BLaER1 (cell line): ENCODE results near the gene SLAMF1.

Experiments
- H3K27ac ChIP-seq: shearing (Covaris generic); formaldehyde crosslinking; 2 replicates; pipeline ENCODE4 v1.8.1; 2022
- H3K27me3 ChIP-seq: shearing (Covaris generic); formaldehyde crosslinking; 2 replicates; pipeline ENCODE4 v1.8.1; 2022
- H3K36me3 ChIP-seq: shearing (Covaris generic); formaldehyde crosslinking; 2 replicates; pipeline ENCODE4 v1.8.1; 2022
- H3K4me1 ChIP-seq: shearing (Covaris generic); formaldehyde crosslinking; 2 replicates; pipeline ENCODE4 v1.8.1; 2022
- H3K4me2 ChIP-seq: shearing (Covaris generic); formaldehyde crosslinking; 2 replicates; pipeline ENCODE4 v1.8.1; 2022
- H3K4me3 ChIP-seq: shearing (Covaris generic); formaldehyde crosslinking; 2 replicates; pipeline ENCODE4 v1.8.1; 2022
- H3K9ac ChIP-seq: shearing (Covaris generic); formaldehyde crosslinking; 2 replicates; pipeline ENCODE4 v1.8.1; 2022
- H3K9me3 ChIP-seq: shearing (Covaris generic); formaldehyde crosslinking; 2 replicates; pipeline ENCODE4 v1.8.1; 2022
- H4K20me1 ChIP-seq: shearing (Covaris generic); formaldehyde crosslinking; 2 replicates; pipeline ENCODE4 v1.8.1; 2022
- Cebpa-rat ChIP-seq: shearing (Covaris generic); IDR thresholded peaks from 2 replicates; pipeline ENCODE4 v1.8.1; 2022

The SLAMF1 gene

DNA sequence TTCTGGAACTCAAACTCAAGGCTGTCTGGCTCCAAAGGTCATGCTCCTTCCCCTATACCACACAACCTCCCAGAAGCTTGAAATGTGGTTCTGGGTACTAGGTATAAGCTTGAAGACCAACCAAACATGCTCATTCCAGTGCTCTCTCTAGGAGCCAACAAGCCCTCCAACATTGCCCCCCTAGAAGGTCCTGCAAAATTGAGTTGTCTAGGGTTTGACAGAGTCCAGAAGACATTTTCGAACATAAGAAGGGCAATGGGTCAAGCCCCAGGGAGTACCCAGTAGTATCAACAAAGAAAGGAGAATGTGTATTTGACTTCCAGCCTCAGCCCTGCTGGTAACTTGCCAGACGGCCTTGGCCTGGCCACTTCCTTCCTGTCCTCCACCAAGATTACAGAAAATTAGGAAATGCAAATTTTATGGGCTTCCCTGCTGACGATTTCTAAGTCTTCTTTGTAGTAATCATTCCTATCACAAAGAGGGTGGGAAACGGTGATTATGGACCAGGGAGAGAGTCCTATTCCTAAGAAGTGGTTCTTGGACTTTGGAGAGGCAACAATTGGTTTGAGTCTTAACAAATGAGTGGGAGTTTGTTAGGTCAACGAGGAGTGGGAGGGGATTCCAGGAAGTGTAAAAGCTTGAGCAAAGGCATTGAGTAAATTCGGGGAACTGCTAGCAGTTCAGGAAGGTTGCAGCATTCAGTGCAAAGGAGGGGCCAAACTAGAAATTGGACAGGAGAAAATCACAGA, 18.7 kb upstream of the SLAMF1 start:
- H3K9me3 ChIP-seq: peaks cover 40% of the 10 kb centered on the region
- peak overlapping the region; percentile 74 for H3K27ac ChIP-seq
- H3K9ac ChIP-seq: peak overlapping the region; percentile 43; the same call in 1 of the 2 replicates
- H4K20me1 ChIP-seq: no peaks in the 10 kb centered on the region
- no peak for TF ChIP-seq Cebpa-rat
- peak overlapping the region; percentile 83 for H3K4me2 ChIP-seq
- H3K27me3 ChIP-seq: no peaks in the 10 kb centered on the region
- peaks cover 5% of the 10 kb centered on the region for H3K36me3 ChIP-seq
- H3K4me1 ChIP-seq: peaks cover 58% of the 10 kb centered on the region
- H3K4me3 ChIP-seq: peak overlapping the region; percentile 33; the same call in 1 of the 2 replicates

DNA sequence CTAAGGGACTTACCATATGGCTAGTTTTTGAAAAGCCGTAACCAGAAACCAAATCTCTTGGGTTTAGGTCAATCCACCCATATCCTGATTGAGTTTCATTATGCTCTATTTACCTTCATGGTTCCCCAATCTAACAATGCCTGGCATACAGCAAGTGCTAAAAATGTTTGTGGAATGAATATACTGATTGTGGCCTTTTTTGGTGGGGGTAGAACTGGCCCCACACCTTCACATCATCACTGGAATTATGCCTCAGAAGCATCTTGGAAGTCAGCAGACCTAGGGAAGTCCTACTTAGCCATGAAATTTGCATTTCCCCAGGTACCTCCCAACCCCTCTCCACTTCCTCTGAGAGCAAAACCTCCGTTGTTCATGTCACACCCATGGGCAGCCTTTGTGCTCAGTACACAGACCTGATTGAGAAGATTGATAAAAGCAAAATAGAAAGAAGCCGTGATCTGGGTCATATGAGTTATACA, 17.8 kb upstream of the SLAMF1 start:
- Histone ChIP-seq H3K9me3 (peaks cover 41% of the 10 kb centered on the region), H3K27me3 (no peaks in the 10 kb centered on the region), H3K4me1 (peaks cover 58% of the 10 kb centered on the region), H3K9ac (peak overlapping the region; percentile 43; the same call in 1 of the 2 replicates), H3K27ac (peak overlapping the region; percentile 74), H4K20me1 (no peaks in the 10 kb centered on the region), H3K4me3 (peak overlapping the region; percentile 33; the same call in 1 of the 2 replicates), H3K4me2 (peak overlapping the region; percentile 83), H3K36me3 (peaks cover 6% of the 10 kb centered on the region)
- no peak for TF ChIP-seq Cebpa-rat

DNA sequence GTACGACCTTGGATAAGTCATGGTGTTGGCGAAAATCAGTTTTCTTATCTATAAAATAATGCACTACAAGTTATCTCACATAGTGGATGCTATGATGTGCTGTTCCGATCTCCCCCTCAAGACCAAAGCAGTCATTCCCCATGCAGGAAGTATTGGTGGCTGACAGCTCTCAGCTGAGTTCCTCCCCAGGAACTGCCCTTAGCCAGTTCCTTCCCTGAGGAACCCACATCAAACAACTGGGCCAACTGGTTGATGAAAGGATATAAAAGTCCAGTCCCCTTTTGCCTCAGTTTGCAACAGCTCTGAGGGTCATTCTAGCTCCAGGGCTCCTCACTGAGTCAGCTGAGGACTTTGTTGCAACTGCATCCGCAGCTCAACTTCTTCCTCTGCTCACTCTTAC, 16.1 kb upstream of the SLAMF1 start:
- TF ChIP-seq Cebpa-rat: no peak
- Histone ChIP-seq H3K4me1 (peaks cover 72% of the 10 kb centered on the region), H3K4me2 (peak overlapping the region; percentile 83), H3K36me3 (peaks cover 11% of the 10 kb centered on the region), H3K9me3 (peaks cover 31% of the 10 kb centered on the region), H3K9ac (no peak overlapping the region; the same call in 1 of the 2 replicates), H3K27ac (peak overlapping the region; percentile 74), H3K27me3 (no peaks in the 10 kb centered on the region), H3K4me3 (peak overlapping the region; percentile 26; the same call in 1 of the 2 replicates), H4K20me1 (no peaks in the 10 kb centered on the region)

DNA sequence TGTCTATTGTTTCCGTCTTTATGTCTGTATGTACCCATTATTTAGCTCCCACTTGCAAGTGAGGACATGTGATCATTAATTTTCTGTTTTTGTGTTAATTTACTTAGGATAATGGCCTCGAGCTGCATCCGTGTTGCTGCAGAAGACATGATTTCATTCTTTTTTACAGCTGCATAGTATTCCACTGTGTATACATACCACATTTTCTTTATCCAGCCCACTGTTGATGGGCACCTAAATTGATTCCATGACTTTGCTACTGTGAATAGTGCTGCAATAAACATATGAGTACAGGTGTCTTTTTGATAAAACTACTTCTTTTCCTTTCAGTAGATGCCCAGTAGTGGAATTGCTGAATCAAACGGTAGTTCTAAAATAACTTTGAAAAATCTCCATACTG, 12.7 kb upstream of the SLAMF1 start:
- H3K4me2 ChIP-seq: no peak overlapping the region
- H3K27me3 ChIP-seq: no peaks in the 10 kb centered on the region
- no peak for TF ChIP-seq Cebpa-rat
- no peak overlapping the region for H3K27ac ChIP-seq
- no peak overlapping the region for H3K9ac ChIP-seq
- no peak overlapping the region for H3K4me3 ChIP-seq
- H3K36me3 ChIP-seq: peaks cover 11% of the 10 kb centered on the region
- peaks cover 78% of the 10 kb centered on the region for H3K4me1 ChIP-seq
- peaks cover 19% of the 10 kb centered on the region for H3K9me3 ChIP-seq
- no peaks in the 10 kb centered on the region for H4K20me1 ChIP-seq

DNA sequence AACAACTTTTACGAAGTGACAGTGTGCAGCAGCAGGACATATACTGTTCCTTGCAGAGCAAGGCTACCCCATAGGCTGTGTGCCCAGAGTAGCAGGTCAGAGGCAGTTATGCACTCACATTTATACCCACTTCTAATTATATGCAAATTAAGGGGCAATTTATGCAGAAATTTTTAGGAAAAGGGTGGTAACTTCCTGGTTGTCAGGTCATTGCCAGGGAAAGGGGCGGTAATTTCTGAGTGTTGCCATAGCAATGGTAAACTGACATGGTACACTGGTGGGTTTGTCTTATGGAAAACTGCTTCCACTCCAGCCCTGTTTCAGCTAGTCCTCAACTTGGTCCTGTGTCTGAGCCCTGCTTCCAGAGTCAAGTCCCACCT, 12.0 kb upstream of the SLAMF1 start:
- H4K20me1 ChIP-seq: no peaks in the 10 kb centered on the region
- peaks cover 19% of the 10 kb centered on the region for H3K9me3 ChIP-seq
- TF ChIP-seq Cebpa-rat: no peak
- peaks cover 78% of the 10 kb centered on the region for H3K4me1 ChIP-seq
- peak overlapping the region; percentile 76 for H3K4me2 ChIP-seq
- H3K36me3 ChIP-seq: peaks cover 11% of the 10 kb centered on the region
- H3K27me3 ChIP-seq: no peaks in the 10 kb centered on the region
- H3K27ac ChIP-seq: peak overlapping the region; percentile 62
- H3K9ac ChIP-seq: peak overlapping the region; percentile 4; the same call in 1 of the 2 replicates
- 0 out of 2 replicates have a peak overlapping the region, but pooled peaks have one; percentile 31 for H3K4me3 ChIP-seq

DNA sequence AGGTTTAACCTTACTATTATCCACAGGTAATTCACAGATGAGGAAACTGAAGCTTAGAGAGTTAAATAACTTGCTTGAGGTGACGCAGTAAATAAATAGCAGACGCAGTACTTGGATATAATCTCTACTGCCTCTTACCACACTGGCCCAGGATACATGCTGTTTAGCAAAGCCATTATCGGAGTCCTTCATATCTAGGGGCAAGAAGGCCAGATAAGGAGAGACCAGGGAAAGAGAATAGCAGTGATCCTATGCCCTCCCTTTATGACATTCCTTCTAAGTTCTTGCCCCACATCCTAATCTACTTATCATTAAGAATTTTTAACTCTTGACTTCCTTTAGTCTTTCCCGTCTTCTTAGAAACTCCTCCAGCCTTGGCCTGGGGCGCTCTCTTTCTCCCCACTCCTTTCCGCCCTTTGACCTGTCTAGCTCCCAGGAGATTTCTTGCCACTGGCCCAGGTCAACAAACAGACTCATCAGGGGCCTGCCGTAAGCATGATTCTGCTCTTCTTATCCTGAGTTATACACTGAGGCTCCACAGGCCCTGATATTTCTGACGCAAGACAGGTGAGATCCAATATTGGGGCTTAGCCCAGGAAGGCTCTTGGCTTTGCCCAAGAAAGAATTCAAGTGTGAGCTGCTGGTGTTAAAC, 11.4 kb upstream of the SLAMF1 start:
- Histone ChIP-seq H3K9ac (peak overlapping the region; percentile 4; the same call in 1 of the 2 replicates), H3K27ac (peak overlapping the region; percentile 62), H3K4me1 (peaks cover 78% of the 10 kb centered on the region), H4K20me1 (no peaks in the 10 kb centered on the region), H3K36me3 (peaks cover 11% of the 10 kb centered on the region), H3K4me2 (peak overlapping the region; percentile 76), H3K4me3 (peak overlapping the region; percentile 31; the same call in 1 of the 2 replicates), H3K9me3 (peaks cover 19% of the 10 kb centered on the region), H3K27me3 (no peaks in the 10 kb centered on the region)
- no peak for TF ChIP-seq Cebpa-rat

DNA sequence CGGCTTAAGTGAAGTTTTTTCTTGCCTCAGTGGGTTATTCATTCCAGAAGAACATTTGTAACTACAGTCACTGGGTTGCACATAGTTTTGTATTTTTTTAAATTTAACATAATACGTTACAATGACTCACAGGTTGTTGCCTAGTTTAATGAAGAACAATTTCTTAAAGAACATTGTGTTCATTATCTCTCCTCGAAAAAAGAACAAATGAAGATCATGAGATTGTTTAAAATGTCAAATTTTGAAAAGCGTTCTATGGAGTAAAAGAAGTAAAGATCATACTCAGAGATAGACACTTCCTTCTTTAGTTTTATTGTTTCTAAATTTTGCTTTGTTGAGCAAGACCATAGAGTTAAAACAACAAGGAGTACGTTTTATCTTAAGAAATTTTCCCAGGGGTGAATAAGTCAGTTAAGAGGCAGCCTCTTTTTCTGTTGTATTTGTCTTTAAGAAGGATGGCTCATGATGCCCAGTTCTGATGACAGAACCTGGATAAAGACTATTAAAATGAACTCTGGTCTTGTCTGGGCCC, 10.5 kb upstream of the SLAMF1 start:
- H3K9ac ChIP-seq: peak overlapping the region; percentile 4
- no peak overlapping the region for H3K4me3 ChIP-seq
- peak overlapping the region; percentile 76 for H3K4me2 ChIP-seq
- H3K9me3 ChIP-seq: peaks cover 19% of the 10 kb centered on the region
- no peaks in the 10 kb centered on the region for H3K27me3 ChIP-seq
- peaks cover 78% of the 10 kb centered on the region for H3K4me1 ChIP-seq
- H3K27ac ChIP-seq: peak overlapping the region; percentile 62
- no peak for TF ChIP-seq Cebpa-rat
- H4K20me1 ChIP-seq: no peaks in the 10 kb centered on the region
- H3K36me3 ChIP-seq: peaks cover 11% of the 10 kb centered on the region

DNA sequence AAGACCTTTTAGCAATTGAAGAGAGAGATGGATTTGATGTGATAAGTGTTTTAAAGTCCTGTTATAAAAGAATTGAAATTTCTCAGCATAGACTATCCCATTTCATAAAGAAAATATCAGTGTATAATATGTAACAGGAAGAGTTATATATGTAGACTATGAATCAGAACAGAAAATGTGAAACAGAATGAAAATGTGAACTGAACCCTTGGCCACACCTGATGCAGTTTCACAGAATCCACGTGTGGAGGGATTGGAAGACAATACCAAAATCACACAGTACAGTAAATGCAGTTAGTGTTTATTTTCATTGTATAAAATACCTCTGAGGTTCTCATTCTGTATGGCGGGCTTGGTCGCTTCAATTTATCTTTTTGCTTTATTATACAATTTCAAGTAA, 9.9 kb upstream of the SLAMF1 start:
- H3K9ac ChIP-seq: no peak overlapping the region
- peaks cover 11% of the 10 kb centered on the region for H3K36me3 ChIP-seq
- no peak overlapping the region for H3K4me3 ChIP-seq
- no peak overlapping the region; the same call in 1 of the 2 replicates for H3K27ac ChIP-seq
- H3K9me3 ChIP-seq: peaks cover 19% of the 10 kb centered on the region
- H3K4me1 ChIP-seq: peaks cover 78% of the 10 kb centered on the region
- TF ChIP-seq Cebpa-rat: no peak
- H3K4me2 ChIP-seq: peak overlapping the region; percentile 76
- no peaks in the 10 kb centered on the region for H3K27me3 ChIP-seq
- no peaks in the 10 kb centered on the region for H4K20me1 ChIP-seq

DNA sequence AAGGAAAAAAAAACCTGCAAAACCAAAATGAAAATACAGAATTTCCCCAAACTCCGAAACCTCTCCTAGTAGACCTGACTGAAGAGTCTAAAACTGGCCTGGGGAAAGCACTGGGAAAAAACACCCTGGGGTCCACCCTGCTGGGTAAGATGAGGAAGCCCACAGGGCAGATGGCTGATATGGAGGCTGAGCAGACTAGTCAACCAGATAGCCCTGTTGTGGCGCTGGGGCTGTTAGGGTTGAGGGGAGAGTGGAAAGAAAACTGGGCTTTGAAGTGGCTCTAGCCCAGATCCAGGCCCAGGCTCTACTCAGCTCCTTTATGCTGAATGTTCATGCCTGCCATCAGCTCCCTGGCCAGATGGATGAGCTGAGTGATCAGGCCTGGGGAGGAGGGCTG, 6.8 kb upstream of the SLAMF1 start:
- H3K4me2 ChIP-seq: peak overlapping the region; percentile 95
- H3K9me3 ChIP-seq: no peaks in the 10 kb centered on the region; the same call in 1 of the 2 replicates
- no peaks in the 10 kb centered on the region for H3K27me3 ChIP-seq
- no peaks in the 10 kb centered on the region for H4K20me1 ChIP-seq
- H3K9ac ChIP-seq: peak overlapping the region; percentile 63
- H3K36me3 ChIP-seq: peaks cover 5% of the 10 kb centered on the region; the same call in 1 of the 2 replicates
- peak overlapping the region; percentile 80 for H3K27ac ChIP-seq
- TF ChIP-seq Cebpa-rat: no peak
- H3K4me1 ChIP-seq: peaks cover 100% of the 10 kb centered on the region
- H3K4me3 ChIP-seq: peak overlapping the region; percentile 22; the same call in 1 of the 2 replicates
